Activated CD8-positive, alpha-beta memory T cell treated with anti-CD3 and anti-CD28 coated beads for 48 hours (primary cell): ENCODE data around the gene IGFBP2.

ENCODE experiments used
- DNase-seq, 3 experiments: peaks; one replicate each; pipeline ENCODE4 v3.0.0-alpha.2; 2020; ENCODE audit warnings: low read depth in 2 of 3, low spot score in 2 of 3

IGFBP2 gene

DNA sequence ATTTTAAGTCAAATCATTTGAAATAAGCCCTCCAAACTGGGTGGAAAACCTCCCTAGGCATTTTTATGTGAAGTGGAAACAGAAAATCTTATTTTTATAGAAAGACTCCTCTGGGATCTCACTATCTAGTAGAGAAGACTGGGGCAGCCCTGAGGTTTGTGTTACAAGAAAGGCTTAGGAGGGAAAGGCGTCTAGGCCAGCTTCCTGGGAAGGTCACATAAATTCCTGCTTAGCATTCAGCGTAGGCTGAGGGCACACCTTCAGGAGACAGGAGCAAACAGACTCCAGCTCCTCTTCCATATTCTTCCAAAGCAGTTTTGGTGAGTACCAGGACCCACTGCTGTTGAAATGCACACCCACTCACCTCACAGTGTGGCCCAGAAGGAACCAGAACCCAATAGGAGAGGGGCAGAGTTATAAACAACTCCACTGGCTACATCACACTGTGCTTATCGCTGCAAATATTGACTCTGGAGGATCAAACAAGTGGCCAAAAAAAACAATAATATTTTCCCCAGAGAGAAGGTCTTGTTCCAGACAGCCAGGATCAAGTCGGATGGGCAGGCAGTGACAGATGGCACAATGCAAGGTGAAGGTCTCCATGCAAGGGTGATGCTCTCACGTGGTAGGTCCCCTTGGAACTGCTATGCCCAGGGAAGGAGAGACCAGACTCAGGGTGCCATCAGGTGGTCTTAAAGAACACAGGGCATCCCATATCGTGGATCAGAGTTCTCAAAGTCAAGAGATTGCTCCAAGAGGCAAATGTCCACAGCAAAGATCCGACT lies 17.7 kb upstream of the IGFBP2 start:
- no peak for DNase-seq

- no peak for DNase-seq
These were observed 17.0 kb upstream of the IGFBP2 start for GRCh38 chr2:216616083-216616678.

- no peak for DNase-seq
These were observed 15.9 kb upstream of the IGFBP2 start for GRCh38 chr2:216617159-216617815.

DNA sequence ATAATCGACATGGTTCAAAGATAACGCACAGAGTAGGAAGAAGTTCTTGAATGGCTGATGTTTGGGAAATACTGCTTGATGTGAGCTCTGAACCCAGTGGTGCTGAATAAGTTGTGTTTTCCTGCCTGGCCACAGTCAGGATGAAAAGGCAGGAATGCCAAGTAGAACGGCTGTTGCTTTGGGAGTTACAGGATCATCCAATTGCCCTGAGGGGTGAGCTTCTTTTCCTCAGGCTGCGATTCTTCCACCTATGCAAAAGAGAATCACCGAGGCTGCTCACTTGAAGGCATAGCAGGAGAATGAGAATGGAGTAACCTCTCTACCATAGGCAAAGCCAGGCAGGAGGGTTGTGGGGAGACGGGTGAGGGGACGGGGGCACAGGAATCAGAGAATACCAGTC lies 14.4 kb upstream of the IGFBP2 start:
- DNase-seq = no peak

GRCh38 chr2:216619411-216620393 lies 13.5 kb upstream of the IGFBP2 start:
- DNase-seq = no peak

DNA sequence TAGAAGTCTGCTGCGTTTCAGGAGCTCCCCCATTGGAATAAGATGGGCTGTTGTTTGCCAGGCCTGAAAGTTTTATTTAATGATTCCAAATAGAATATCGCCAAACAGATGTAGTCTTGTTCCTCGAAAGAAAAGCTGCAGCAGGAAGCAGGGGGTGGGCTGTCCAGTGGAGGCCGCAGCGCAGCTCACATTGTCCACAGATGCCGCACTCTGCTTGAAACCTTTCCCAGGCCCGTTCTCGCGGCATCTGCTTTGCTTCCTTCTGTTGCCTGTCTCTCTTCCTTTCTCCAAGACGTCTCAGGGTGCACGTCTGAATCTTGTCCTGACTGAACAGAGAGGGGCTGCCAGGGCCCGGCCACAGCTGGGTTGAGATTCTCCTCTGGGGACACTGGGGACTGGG lies 12.4 kb upstream of the IGFBP2 start:
- DNase-seq = no peak

GRCh38 chr2:216621292-216621691 lies 11.9 kb upstream of the IGFBP2 start:
- no peak for DNase-seq

- DNase-seq = no peak
These were observed 10.7 kb upstream of the IGFBP2 start for GRCh38 chr2:216622526-216622925.

GRCh38 chr2:216624251-216624650 lies 9.0 kb upstream of the IGFBP2 start:
- no peak for DNase-seq

DNA sequence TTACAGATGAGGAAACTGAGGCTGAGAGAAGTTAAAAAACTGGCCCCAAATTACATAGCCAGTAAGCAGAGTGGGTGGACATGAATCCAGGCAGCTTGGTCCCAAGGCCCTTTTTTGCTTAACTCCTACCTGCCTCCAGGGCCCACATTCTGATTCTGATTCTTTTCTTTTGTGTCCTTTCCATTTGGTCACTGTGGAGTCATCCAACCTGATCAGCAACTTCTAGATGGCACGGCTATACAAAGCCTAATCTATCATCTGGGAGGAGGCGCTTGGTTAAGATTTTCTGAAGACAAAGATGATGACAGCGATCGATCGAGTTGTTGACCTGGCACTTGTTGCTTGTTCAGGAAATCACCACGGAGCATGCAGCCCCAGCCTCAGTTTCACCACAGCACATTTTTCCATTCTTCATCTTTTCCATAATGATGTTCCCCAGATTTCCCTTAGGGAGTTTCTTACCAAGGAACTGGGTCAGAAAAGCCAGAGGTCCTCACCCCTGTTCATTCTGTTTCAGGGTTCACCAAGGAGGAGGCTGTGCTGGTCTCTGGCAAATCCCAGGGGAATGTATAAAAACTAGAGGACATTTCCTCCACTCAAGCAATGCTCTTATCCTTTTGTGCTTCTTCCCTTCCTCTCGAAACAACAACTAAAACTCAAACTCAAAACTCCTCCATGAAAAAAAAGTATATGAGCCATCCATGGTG lies 6.9 kb upstream of the IGFBP2 start:
- DNase-seq = no peak

DNA sequence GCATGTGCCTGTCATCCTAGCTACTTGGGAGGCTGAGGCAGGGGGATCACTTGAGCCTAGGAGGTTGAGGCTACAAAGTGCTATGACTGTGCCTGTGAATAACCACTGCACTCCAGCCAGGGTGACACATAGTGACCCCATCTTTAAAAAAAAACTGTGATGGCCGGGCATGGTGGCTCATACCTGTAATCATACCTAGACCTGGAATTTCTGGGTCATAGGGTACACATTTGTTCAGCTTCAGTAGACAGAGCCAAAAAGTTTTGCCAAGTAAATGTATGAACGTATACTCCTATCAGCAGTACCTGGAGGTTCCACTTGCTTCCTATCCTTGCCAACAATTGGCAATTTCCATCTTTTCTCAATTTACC lies 6.4 kb upstream of the IGFBP2 start:
- DNase-seq = no peak

GRCh38 chr2:216629784-216630183 lies 3.4 kb upstream of the IGFBP2 start:
- no peak for DNase-seq

DNA sequence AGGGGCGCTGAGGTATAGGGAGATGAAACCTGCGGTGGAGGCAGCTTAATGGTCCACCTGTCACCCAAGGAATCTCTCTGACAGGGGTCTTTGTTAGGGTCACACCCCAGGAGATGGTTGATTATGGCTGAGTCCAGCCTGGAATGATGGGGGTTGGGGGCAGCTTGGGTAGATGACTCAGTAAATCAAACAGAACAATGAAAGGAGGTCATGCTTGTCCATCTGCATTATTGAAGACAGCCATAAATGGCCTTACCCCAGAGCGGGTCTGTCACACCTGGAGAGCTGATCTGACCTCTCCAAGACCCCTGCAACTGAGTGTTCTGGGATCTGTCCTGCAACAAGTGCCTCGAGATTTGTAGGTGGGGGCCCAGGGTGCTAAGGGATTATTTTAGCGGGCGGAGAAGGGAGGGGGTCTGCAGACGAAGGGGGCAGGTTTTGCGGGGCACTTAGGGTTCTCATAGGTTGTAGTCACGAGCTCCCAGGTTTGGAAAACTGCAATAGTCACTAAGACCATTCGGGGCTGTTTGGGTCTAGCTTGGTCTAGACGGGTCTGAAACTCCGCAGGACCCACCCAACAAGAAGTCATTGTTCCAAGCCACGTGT lies 771 bp upstream of the IGFBP2 start:
- no peak for DNase-seq

DNA sequence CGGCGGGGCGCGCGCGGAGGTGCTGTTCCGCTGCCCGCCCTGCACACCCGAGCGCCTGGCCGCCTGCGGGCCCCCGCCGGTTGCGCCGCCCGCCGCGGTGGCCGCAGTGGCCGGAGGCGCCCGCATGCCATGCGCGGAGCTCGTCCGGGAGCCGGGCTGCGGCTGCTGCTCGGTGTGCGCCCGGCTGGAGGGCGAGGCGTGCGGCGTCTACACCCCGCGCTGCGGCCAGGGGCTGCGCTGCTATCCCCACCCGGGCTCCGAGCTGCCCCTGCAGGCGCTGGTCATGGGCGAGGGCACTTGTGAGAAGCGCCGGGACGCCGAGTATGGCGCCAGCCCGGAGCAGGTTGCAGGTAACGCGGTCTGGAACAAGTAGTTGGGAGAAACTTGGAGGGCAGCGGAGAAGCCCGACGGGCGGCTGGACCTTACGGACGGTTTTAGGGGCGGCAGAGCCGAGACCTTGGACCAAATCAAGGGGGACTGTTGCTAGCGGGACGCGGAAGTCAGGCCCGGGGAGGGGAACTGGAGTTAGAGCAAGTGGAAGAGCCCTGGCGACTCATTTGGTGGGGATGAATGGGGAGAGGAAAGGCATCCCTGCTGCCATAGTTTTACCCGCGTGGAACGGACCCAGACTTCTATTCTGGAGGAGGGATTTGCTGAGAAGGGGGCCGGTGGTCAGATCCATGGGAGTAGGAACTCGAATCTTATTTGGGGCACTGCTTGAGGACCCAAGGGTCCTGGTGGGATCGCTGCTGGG lies 573 bp downstream of the IGFBP2 start:
- no peak for DNase-seq

GRCh38 chr2:216634370-216635148 lies 1.3 kb downstream of the IGFBP2 start:
- no peak for DNase-seq

GRCh38 chr2:216635171-216635570 lies 2.0 kb downstream of the IGFBP2 start:
- DNase-seq = no peak

DNA sequence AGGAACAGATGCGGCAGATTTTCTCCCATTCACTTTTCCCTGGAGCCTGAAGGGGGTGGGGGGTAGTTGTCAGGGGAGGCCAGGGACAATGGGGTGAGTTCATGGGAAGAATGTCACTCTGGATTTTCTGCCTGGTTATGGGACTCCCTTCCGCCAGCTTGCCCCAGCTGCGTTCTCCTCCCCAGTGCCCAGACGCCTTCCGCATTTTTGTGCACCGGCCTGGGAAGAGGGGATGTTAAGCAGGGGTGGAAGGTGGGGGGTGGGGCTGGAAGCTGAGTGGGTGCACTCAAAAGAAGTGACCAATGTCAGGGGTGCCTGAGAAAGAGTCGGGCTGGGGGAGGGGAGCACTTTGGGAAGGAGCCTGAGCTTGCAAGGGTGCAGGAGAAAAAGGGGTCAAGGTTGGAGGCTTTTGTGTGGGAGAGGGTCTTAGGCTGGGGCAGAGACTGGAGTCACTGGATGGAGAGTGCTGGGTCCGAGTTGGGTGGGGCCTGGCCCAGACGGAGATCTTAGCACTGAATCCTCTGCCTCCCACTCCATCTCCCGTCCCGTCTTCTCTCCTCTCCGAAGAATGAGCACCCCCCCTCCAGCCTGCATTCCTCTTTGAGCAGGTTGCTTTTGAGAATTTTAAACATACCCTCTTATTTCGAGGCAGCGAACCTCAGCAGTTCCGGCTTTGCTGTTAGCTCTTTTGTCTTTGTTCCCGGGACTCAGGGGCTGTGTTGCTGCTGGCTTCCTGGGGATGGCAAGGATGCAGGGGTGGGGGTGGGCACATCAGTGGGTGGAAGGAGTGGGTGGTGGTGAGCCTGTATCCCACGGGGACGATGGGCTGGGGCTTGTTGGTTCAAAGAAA lies 2.7 kb downstream of the IGFBP2 start:
- DNase-seq = no peak
